Gastrocnemius medialis (tissue), 4 donors: ENCODE data around the gene SYPL1.

Experiments
- CTCF ChIP-seq, 5 experiments: fragments of 450-650 bp in 3 of 5; fragments of 200-600 bp in 2 of 5; sonication (generic) in 2 of 5; IDR thresholded peaks in 4 of 5; conservative IDR thresholded peaks in 1 of 5; 1 replicate in 4 of 5; 2 replicates in 1 of 5; pipeline ENCODE4 v1.5.1; 2016 to 2019; ENCODE audit warnings: antibody characterized with exemption in 5 of 5, mild to moderate bottlenecking in 3 of 5, moderate library complexity in 3 of 5
- POLR2A ChIP-seq, 2 donors: fragments of 450-650 bp; IDR thresholded peaks; one replicate each; pipeline ENCODE4 v1.6.1; 2017; ENCODE audit warnings: antibody characterized with exemption in 2 of 2, mild to moderate bottlenecking in 2 of 2, moderate library complexity in 2 of 2

DNA sequence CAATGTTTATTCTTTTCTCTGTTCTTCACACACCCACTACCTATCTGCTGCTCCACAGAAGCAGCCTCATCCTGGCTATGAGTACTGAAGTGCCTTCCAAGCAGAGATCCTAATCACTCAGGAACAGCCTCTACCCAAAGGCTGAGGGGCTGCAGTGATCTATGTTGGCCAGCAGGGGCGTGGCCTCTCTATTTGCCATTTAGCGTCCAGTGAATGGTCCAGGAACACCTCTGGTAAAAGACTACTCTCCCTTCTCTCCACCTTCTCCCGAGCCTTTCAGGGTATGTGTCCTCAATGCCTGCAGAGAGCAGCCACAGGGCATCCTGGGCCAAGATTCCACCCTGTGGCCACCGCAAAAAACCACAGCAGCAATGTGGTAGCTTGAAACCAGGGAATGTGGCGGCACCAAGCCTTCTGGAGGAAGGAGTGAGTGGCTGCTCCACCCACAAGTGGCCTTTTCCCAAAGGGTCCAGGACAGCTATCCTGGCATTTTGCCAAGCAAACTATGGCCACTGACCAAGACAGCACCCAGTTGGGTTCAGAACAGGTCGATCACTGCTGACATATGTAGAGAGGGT lies 70.9 kb downstream of the SYPL1 start:
- TF ChIP-seq POLR2A (IDR thresholded peaks at IDR 0.05) (no peak), CTCF (IDR thresholded peaks at IDR 0.05 in 4 of 5, conservative IDR thresholded peaks at IDR 0.05 in 1 of 5) (peak; percentile 44 to 70 (median 53))
